T-cell (primary cell): ENCODE results near the gene CCDC148. TPM values are rescaled to one million over a fixed set of nuclear protein-coding genes. Genes with fewer than 3 reads are reported as not detected.
A peak's percentile ranks its signal among the peaks of the same experiment; 100 is the strongest.

Experiments used
- ATAC-seq, 4 experiments: fragments of 200-7000 bp in 3 of 4; fragments of 150-1000 bp in 1 of 4; cut with Tn5 transposase; replicated peaks in 1 of 4; 1 replicate in 3 of 4; 2 replicates in 1 of 4; pipeline ENCODE4 v1.10.0; 2021; ENCODE audit warnings: moderate library complexity in 3 of 4, mild to moderate bottlenecking in 2 of 4, moderate number of reproducible peaks in 1 of 4
- CTCF ChIA-PET, 2 donors: fragments of 300-600 bp; sonication (Branson Sonifier 250); formaldehyde crosslinking; loops; one replicate each; lab custom pipeline; 2022; ENCODE audit warnings: antibody characterized with exemption in 2 of 2; lab: Charles Lee
- POLR2A ChIA-PET, 2 donors: fragments of 300-600 bp; sonication (Branson Sonifier 250); formaldehyde crosslinking; loops; one replicate each; lab custom pipeline; 2022; ENCODE audit warnings: antibody characterized with exemption in 2 of 2; lab: Charles Lee
- DNase-seq, 35 experiments: peaks; one replicate each; pipeline versions ENCODE4 v3.0.0 to v3.0.0-alpha.2; 2013 to 2023
- H3K27ac ChIP-seq: one replicate; pipeline ENCODE4 v1.5.1; 2013; ENCODE audit warnings: low read length
- H3K27me3 ChIP-seq, 2 experiments: replicated peaks in 1 of 2; 1 replicate in 1 of 2; 2 replicates in 1 of 2; pipeline versions ENCODE4 v1.6.1 to v1.7.0; 2013; ENCODE audit warnings: low read length in 1 of 2, mixed read lengths in 1 of 2; ENCODE audit not compliant: control insufficient read depth in 2 of 2, insufficient read depth in 2 of 2; ENCODE audit errors: extremely low read depth in 1 of 2
- H3K36me3 ChIP-seq, 2 donors: 1 replicate in 1 of 2; 2 replicates in 1 of 2; pipeline versions ENCODE4 v1.6.1 to v1.7.0; 2013; ENCODE audit warnings: low read length in 1 of 2; ENCODE audit not compliant: control insufficient read depth in 2 of 2, insufficient read depth in 1 of 2; ENCODE audit errors: extremely low read depth in 1 of 2
- H3K4me1 ChIP-seq, 2 experiments: 1 replicate in 1 of 2; 2 replicates in 1 of 2; pipeline versions ENCODE4 v1.6.1 to v1.7.0; 2013; ENCODE audit warnings: low read length in 2 of 2, mixed read lengths in 1 of 2; ENCODE audit not compliant: insufficient read depth in 2 of 2, control insufficient read depth in 1 of 2; ENCODE audit errors: extremely low read depth in 1 of 2
- H3K4me3 ChIP-seq, 2 donors: 1 replicate in 1 of 2; 2 replicates in 1 of 2; pipeline versions ENCODE4 v1.5.1 to v1.7.0; 2013; ENCODE audit warnings: mild to moderate bottlenecking in 2 of 2, low read length in 1 of 2, moderate library complexity in 1 of 2; ENCODE audit not compliant: control insufficient read depth in 1 of 2; ENCODE audit errors: extremely low read depth in 1 of 2
- H3K9me3 ChIP-seq: 2 replicates; pipeline ENCODE4 v1.7.0; 2013
- H3K27ac Mint-ChIP-seq, 2 donors: one replicate each; pipeline ENCODE4 v1.8.0; 2020 to 2021; ENCODE audit warnings: mild to moderate bottlenecking in 2 of 2, mixed read lengths in 2 of 2
- H3K27me3 Mint-ChIP-seq, 2 donors: one replicate each; pipeline ENCODE4 v1.8.0; 2021 to 2022; ENCODE audit warnings: mixed read lengths in 2 of 2
- H3K36me3 Mint-ChIP-seq: one replicate; pipeline ENCODE4 v1.8.0; 2021; ENCODE audit warnings: mixed read lengths
- H3K4me1 Mint-ChIP-seq, 3 donors: one replicate each; pipeline ENCODE4 v1.8.0; 2020 to 2022; ENCODE audit warnings: mixed read lengths in 3 of 3, mild to moderate bottlenecking in 1 of 3
- H3K4me3 Mint-ChIP-seq, 3 donors: one replicate each; pipeline ENCODE4 v1.8.0; 2020 to 2022; ENCODE audit warnings: mild to moderate bottlenecking in 3 of 3, mixed read lengths in 3 of 3, moderate library complexity in 3 of 3
- H3K9me3 Mint-ChIP-seq, 3 donors: one replicate each; pipeline ENCODE4 v1.8.0; 2020 to 2022; ENCODE audit warnings: mixed read lengths in 3 of 3
- WGBS: methylation state at CpG from one replicate; pipeline ENCODE4 v1.1.5; 2013; ENCODE audit warnings: missing lambda C conversion rate; ENCODE audit not compliant: insufficient coverage; 5-methylcytosine and 5-hydroxymethylcytosine counted together
- total RNA-seq, 35 experiments: library from RNA in 6 of 35; stranded (reverse) in 6 of 35; fragments of 120-200 nt in 1 of 35; gene quantifications; one replicate each; pipeline versions ENCODE4 v1.2.1 to v1.2.4 and lab custom pipeline; 2013 to 2026

CCDC148 gene
- total RNA-seq, 5 donors from 2014 or later (not counting 1 experiment from before 2014, with no cell fraction given) = not detected

GRCh38 chr2:158464426-158465281 lies 8.1 kb upstream of the CCDC148 start:
- CTCF ChIA-PET = interaction anchor here (1.0 to 2.0 kb wide), 4 partner anchors 8 to 15 kb away, joined by 3 to 9 read pairs (median 4); partner anchors contain the start of genes CCDC148 (in 1 of the 2) and PKP4 (in 1 of the 2)
- H3K36me3 ChIP-seq = peaks cover 0 to 2% of the 10 kb centered on the region in 2 donors
- no peaks in the 10 kb centered on the region for H3K9me3 ChIP-seq
- H3K4me3 ChIP-seq = no peak overlapping the region
- Mint-ChIP-seq H3K9me3 (no peaks in the 10 kb centered on the region), H3K4me3 (no peak overlapping the region), H3K27ac (no peak overlapping the region), H3K36me3 (peaks cover 4% of the 10 kb centered on the region), H3K27me3 (no peaks in the 10 kb centered on the region), H3K4me1 (peaks cover 0 to 14% (median 5%) of the 10 kb centered on the region in 3 donors)
- no peaks in the 10 kb centered on the region for H3K27me3 ChIP-seq
- POLR2A ChIA-PET = no interaction called here
- WGBS = 100% methylated on average over 1 of the region's 4 CpGs
- H3K27ac ChIP-seq = no peak overlapping the region
- DNase-seq (peak in 1 of 35 experiments; percentile 45), ATAC-seq (peak in 3 of 4 experiments; percentile 53 to 72 (median 64))
- no peaks in the 10 kb centered on the region for H3K4me1 ChIP-seq

- no peaks in the 10 kb centered on the region for H3K36me3 ChIP-seq
- CTCF ChIA-PET = interaction anchor here (0.6 to 2.0 kb wide), 3 partner anchors 15 to 1106 kb away, joined by 3 to 9 read pairs (median 4); no protein-coding TSS in a partner anchor
- DNase-seq (no peak), ATAC-seq (no peak)
- H3K27me3 ChIP-seq = no peaks in the 10 kb centered on the region
- WGBS = 100% methylated on average over 3 of the region's 6 CpGs
- H3K27ac ChIP-seq = no peak overlapping the region
- H3K4me3 Mint-ChIP-seq = no peak overlapping the region
- no peaks in the 10 kb centered on the region for H3K36me3 Mint-ChIP-seq
- H3K9me3 ChIP-seq = no peaks in the 10 kb centered on the region
- no peaks in the 10 kb centered on the region for H3K27me3 Mint-ChIP-seq
- POLR2A ChIA-PET = no interaction called here
- H3K9me3 Mint-ChIP-seq = no peaks in the 10 kb centered on the region
- no peak overlapping the region for H3K27ac Mint-ChIP-seq
- peaks cover 0 to under 1% of the 10 kb centered on the region in 2 experiments for H3K4me1 ChIP-seq
- no peak overlapping the region for H3K4me3 ChIP-seq
- peaks cover 1 to 23% (median 8%) of the 10 kb centered on the region in 3 donors for H3K4me1 Mint-ChIP-seq
Observed at GRCh38 chr2:158463496-158464095, 7.0 kb upstream of the CCDC148 start.

DNA sequence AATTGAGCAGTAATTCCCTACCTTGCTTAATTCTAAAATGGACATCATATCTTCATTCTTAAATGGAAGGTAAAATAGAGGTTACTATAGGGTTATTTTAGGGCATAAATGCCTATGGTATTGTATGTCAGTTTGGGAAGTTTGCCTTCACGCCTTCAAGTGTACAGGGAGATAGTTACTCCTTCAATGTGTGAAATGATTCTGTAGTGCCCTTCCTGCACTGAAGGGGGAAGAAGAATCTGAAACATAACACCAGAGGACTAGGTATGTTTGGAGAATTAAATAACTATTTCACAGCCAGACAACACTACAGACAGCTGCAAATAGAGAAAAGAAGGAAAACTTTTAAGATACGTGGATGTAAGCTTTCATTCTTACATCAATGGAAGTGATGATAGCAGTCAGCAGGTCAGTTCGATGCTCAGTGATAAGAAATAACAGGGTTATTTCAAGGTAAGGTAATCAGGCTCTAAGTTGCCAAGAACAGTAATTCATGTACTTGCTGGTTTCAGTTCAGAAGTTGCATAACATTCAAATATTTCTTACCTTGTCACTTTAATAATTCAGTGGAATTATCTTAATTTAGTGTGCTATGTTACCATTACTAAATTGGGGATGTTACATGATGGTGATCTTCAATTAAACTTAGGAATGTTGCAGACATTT lies 4.2 kb upstream of the CCDC148 start:
- POLR2A ChIA-PET = interaction anchor here in 1 of 2 donors (0.5 kb wide), 1 partner anchor 8 kb away, joined by 6 read pairs; no protein-coding TSS in a partner anchor
- H3K27ac Mint-ChIP-seq = no peak overlapping the region
- ATAC-seq (no peak), DNase-seq (no peak)
- no peaks in the 10 kb centered on the region for H3K9me3 ChIP-seq
- H3K4me3 Mint-ChIP-seq = no peak overlapping the region
- no peaks in the 10 kb centered on the region for H3K9me3 Mint-ChIP-seq
- WGBS = no CpG with 5 or more reads among the region's 3 CpGs
- peaks cover 0 to 14% of the 10 kb centered on the region in 2 experiments for H3K4me1 ChIP-seq
- no peak overlapping the region for H3K4me3 ChIP-seq
- CTCF ChIA-PET = interaction anchor here in 1 of 2 donors (0.6 kb wide), 1 partner anchor 624 kb away, joined by 4 read pairs; no protein-coding TSS in a partner anchor
- no peak overlapping the region for H3K27ac ChIP-seq
- no peaks in the 10 kb centered on the region for H3K36me3 ChIP-seq
- H3K36me3 Mint-ChIP-seq = no peaks in the 10 kb centered on the region
- peaks cover 0 to 4% of the 10 kb centered on the region in 2 experiments for H3K27me3 ChIP-seq
- peaks cover 0 to 3% of the 10 kb centered on the region in 2 donors for H3K27me3 Mint-ChIP-seq
- peaks cover 16 to 36% (median 19%) of the 10 kb centered on the region in 3 donors for H3K4me1 Mint-ChIP-seq

GRCh38 chr2:158459161-158460003 lies 2.8 kb upstream of the CCDC148 start:
- DNase-seq (no peak), ATAC-seq (no peak)
- Mint-ChIP-seq H3K27me3 (peaks cover 0 to 3% of the 10 kb centered on the region in 2 donors), H3K36me3 (no peaks in the 10 kb centered on the region), H3K4me3 (peak overlapping the region; percentile 90 to 97 (median 96)), H3K9me3 (no peaks in the 10 kb centered on the region), H3K27ac (no peak overlapping the region), H3K4me1 (peaks cover 16 to 32% (median 19%) of the 10 kb centered on the region in 3 donors)
- 100% methylated on average over 2 of the region's 9 CpGs for WGBS
- POLR2A ChIA-PET = interaction anchor here in 1 of 2 donors (0.7 kb wide), 1 partner anchor 286 kb away, joined by 3 read pairs; no protein-coding TSS in a partner anchor
- peaks cover 0 to 14% of the 10 kb centered on the region in 2 experiments for H3K4me1 ChIP-seq
- no peak overlapping the region for H3K4me3 ChIP-seq
- no peaks in the 10 kb centered on the region for H3K36me3 ChIP-seq
- no peaks in the 10 kb centered on the region for H3K9me3 ChIP-seq
- no peak overlapping the region for H3K27ac ChIP-seq
- peaks cover 0 to 4% of the 10 kb centered on the region in 2 experiments for H3K27me3 ChIP-seq
- CTCF ChIA-PET = interaction anchor here in 1 of 2 donors (0.7 kb wide), 1 partner anchor 898 kb away, joined by 3 read pairs; no protein-coding TSS in a partner anchor

- Histone ChIP-seq H3K4me3 (peak overlapping the region; percentile 75 to 86), H3K27ac (no peak overlapping the region), H3K27me3 (peaks cover 0 to 4% of the 10 kb centered on the region in 2 experiments), H3K36me3 (no peaks in the 10 kb centered on the region), H3K4me1 (peaks cover 0 to 14% of the 10 kb centered on the region in 2 experiments), H3K9me3 (no peaks in the 10 kb centered on the region)
- ChIA-PET POLR2A (interaction anchor here in 1 of 2 donors (0.7 kb wide), 1 partner anchor 287 kb away, joined by 3 read pairs; no protein-coding TSS in a partner anchor), CTCF (interaction anchor here in 1 of 2 donors (0.7 kb wide), 1 partner anchor 897 kb away, joined by 3 read pairs; no protein-coding TSS in a partner anchor)
- H3K9me3 Mint-ChIP-seq = no peaks in the 10 kb centered on the region
- DNase-seq (no peak), ATAC-seq (no peak)
- peak overlapping the region; percentile 90 to 97 (median 96) for H3K4me3 Mint-ChIP-seq
- WGBS = no CpG with 5 or more reads among the region's 9 CpGs
- H3K36me3 Mint-ChIP-seq = no peaks in the 10 kb centered on the region
- peak overlapping the region in 1 of 2 donors; percentile 62 for H3K27ac Mint-ChIP-seq
- peaks cover 0 to 3% of the 10 kb centered on the region in 2 donors for H3K27me3 Mint-ChIP-seq
- peaks cover 16 to 32% (median 19%) of the 10 kb centered on the region in 3 donors for H3K4me1 Mint-ChIP-seq
Observed at GRCh38 chr2:158458617-158458920, 2.0 kb upstream of the CCDC148 start.
